Psoas muscle (tissue), 8 donors: ENCODE data around the gene GABPB2. TPM values are rescaled to one million over a fixed set of nuclear protein-coding genes. Genes with fewer than 3 reads are reported as not detected.
A peak's percentile ranks its signal among the peaks of the same experiment; 100 is the strongest.

Experiments
- ATAC-seq, 4 donors: fragments of 200-7000 bp; cut with Tn5 transposase; one replicate each; pipeline ENCODE4 v1.9.1; 2020; ENCODE audit warnings: moderate library complexity in 3 of 4, mild to moderate bottlenecking in 2 of 4
- DNase-seq, 2 donors: peaks; one replicate each; pipeline ENCODE4 v3.0.0-alpha.2; 2020
- H3K27ac ChIP-seq: fragments of 200-600 bp; one replicate; pipeline ENCODE4 v1.8.0; 2022
- H3K27me3 ChIP-seq, 3 donors: fragments of 200-600 bp in 1 of 3; one replicate each; pipeline versions ENCODE4 v1.6.1 to v1.8.0; 2013 to 2022; ENCODE audit warnings: low read length in 2 of 3, mild to moderate bottlenecking in 2 of 3, moderate library complexity in 1 of 3; ENCODE audit not compliant: insufficient read depth in 3 of 3
- H3K36me3 ChIP-seq, 2 donors: fragments of 200-600 bp in 1 of 2; one replicate each; pipeline versions ENCODE4 v1.6.1 to v1.8.0; 2013 to 2022; ENCODE audit warnings: low read depth in 1 of 2, mild to moderate bottlenecking in 1 of 2, moderate library complexity in 1 of 2; ENCODE audit not compliant: insufficient read depth in 1 of 2
- H3K4me1 ChIP-seq: fragments of 200-600 bp; one replicate; pipeline ENCODE4 v1.8.0; 2022
- H3K4me3 ChIP-seq: fragments of 200-600 bp; one replicate; pipeline ENCODE4 v1.8.0; 2022; ENCODE audit warnings: mild to moderate bottlenecking
- H3K9me3 ChIP-seq: fragments of 200-600 bp; one replicate; pipeline ENCODE4 v1.8.0; 2022
- WGBS, 3 donors: extraction: QIAGEN DNeasy Blood & Tissue Kit; methylation state at CpG; one replicate each; pipeline versions ENCODE4 v1.1.6 to v1.1.7; 2013; 5-methylcytosine and 5-hydroxymethylcytosine counted together
- intact Hi-C, 2 donors: fragments of 100-400 bp; cut with DNase I; formaldehyde crosslinking; loops; one replicate each; pipeline versions ENCODE4 v1.11.0 to v1.14.2; 2022
- polyA plus RNA-seq, 3 donors: library from polyadenylated mRNA; stranded (reverse); fragments of 200-250 nt; gene quantifications; one replicate each; pipeline ENCODE4 v1.2.3, GENCODE V29; 2013
- total RNA-seq, 4 donors: library from RNA; stranded (reverse); fragmentation: NEBNext Ultra II Directional in 2 of 4; extraction: Animal tissue kit (Norgen Biotek cat#: 25700) in 2 of 4; gene quantifications; one replicate each; pipeline versions ENCODE4 v1.2.1 to v1.2.4, GENCODE V29; 2021 to 2023
- TF ChIP-seq, protein P1 (sequence below): fragments of 200-600 bp; IDR thresholded peaks from one replicate; pipeline ENCODE4 v1.8.0; 2022; ENCODE audit warnings: antibody characterized with exemption
- donor health status: healthy with polysubstance abuse.
- donor health status: DM: no; HTN: no; CAD: no; lungs with moderate emphysema.
- donor health status: Bipolar disorder and iron deficiency.
- donor health status: healthy.
- donor health status: DM: yes; HTN: yes; CAD: no.
- donor health status: DM: no; HTN: no; CAD: no.
- donor health status: DM: no; HTN: no; CAD: no.
- donor health status: DM: yes; HTN: yes; CAD: no.

The GABPB2 gene
- total and polyA plus RNA-seq, 7 donors, result 2.6 to 15.9 (median 8.2) TPM

DNA sequence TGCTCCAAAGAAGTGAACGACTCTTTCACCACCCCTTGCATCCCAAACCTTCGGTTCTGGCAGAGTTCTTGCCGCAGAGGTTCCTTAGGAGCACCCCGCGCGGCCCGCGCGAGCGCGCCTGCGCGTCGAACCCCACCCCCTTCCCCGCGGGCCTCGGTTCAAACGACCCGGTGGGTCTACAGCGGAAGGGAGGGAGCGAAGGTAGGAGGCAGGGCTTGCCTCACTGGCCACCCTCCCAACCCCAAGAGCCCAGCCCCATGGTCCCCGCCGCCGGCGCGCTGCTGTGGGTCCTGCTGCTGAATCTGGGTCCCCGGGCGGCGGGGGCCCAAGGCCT lies 23.0 kb upstream of the GABPB2 start, which contains the start of gene C1orf56:
C1orf56 (plus strand) TSS at position 161 of the 334 bp plus-strand sequence; CDS start at position 258, 97 bp downstream.
- H3K36me3 ChIP-seq, result peaks cover 7 to 33% of the 10 kb centered on the region in 2 donors
- 0 to 1% (median 0%) methylated on average over 25 to 29 of the region's 29 CpGs for WGBS, 3 donors
- intact Hi-C loops, result no loop called here
- H3K9me3 ChIP-seq, result no peaks in the 10 kb centered on the region
- DNase-seq, result peak; percentile 70 to 84
- peaks cover 18% of the 10 kb centered on the region for H3K4me1 ChIP-seq
- TF ChIP-seq, protein P1, sequence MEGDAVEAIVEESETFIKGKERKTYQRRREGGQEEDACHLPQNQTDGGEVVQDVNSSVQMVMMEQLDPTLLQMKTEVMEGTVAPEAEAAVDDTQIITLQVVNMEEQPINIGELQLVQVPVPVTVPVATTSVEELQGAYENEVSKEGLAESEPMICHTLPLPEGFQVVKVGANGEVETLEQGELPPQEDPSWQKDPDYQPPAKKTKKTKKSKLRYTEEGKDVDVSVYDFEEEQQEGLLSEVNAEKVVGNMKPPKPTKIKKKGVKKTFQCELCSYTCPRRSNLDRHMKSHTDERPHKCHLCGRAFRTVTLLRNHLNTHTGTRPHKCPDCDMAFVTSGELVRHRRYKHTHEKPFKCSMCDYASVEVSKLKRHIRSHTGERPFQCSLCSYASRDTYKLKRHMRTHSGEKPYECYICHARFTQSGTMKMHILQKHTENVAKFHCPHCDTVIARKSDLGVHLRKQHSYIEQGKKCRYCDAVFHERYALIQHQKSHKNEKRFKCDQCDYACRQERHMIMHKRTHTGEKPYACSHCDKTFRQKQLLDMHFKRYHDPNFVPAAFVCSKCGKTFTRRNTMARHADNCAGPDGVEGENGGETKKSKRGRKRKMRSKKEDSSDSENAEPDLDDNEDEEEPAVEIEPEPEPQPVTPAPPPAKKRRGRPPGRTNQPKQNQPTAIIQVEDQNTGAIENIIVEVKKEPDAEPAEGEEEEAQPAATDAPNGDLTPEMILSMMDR, result no peak
- peak within 1 kb of the TSS; percentile 87 for H3K27ac ChIP-seq
- ATAC-seq, result peak; percentile 65 to 86 (median 75)
- no peaks in the 10 kb centered on the region for H3K27me3 ChIP-seq
- H3K4me3 ChIP-seq, result peak within 1 kb of the TSS; percentile 89

- Histone ChIP-seq H3K36me3 (peaks cover 9 to 38% of the 10 kb centered on the region in 2 donors), H3K4me3 (peak overlapping the region; percentile 89), H3K27me3 (no peaks in the 10 kb centered on the region), H3K9me3 (no peaks in the 10 kb centered on the region), H3K27ac (peak overlapping the region; percentile 87), H3K4me1 (peaks cover 18% of the 10 kb centered on the region)
- intact Hi-C loops, result no loop called here
- TF ChIP-seq, protein P1, result peak; percentile 52
- peak; percentile 72 to 87 for DNase-seq
- peak; percentile 83 to 90 (median 86) for ATAC-seq
- WGBS, 3 donors, result 0 to 1% (median 1%) methylated on average over 48 of the region's 48 CpGs
These were observed 22.5 kb upstream of the GABPB2 start for GRCh38 chr1:151047925-151048644.

GRCh38 chr1:151048645-151049032 lies 21.9 kb upstream of the GABPB2 start:
- H3K4me3 ChIP-seq, result peak overlapping the region; percentile 89
- no peaks in the 10 kb centered on the region for H3K27me3 ChIP-seq
- H3K27ac ChIP-seq, result peak overlapping the region; percentile 87
- intact Hi-C loops, result no loop called here
- H3K4me1 ChIP-seq, result peaks cover 18% of the 10 kb centered on the region
- DNase-seq (no peak), ATAC-seq (no peak)
- WGBS, 3 donors, result 1 to 15% (median 5%) methylated on average over 3 of the region's 3 CpGs
- H3K36me3 ChIP-seq, result peaks cover 8 to 44% of the 10 kb centered on the region in 2 donors
- no peaks in the 10 kb centered on the region for H3K9me3 ChIP-seq
- TF ChIP-seq, protein P1, result no peak

- Histone ChIP-seq H3K36me3 (peaks cover 7 to 52% of the 10 kb centered on the region in 2 donors), H3K27ac (peak overlapping the region; percentile 31), H3K27me3 (no peaks in the 10 kb centered on the region), H3K4me3 (peak overlapping the region; percentile 89), H3K4me1 (peaks cover 18% of the 10 kb centered on the region), H3K9me3 (no peaks in the 10 kb centered on the region)
- DNase-seq, result no peak
- intact Hi-C loops, result no loop called here
- no peak for ATAC-seq
- WGBS, 3 donors, result 84 to 93% (median 86%) methylated on average over 5 of the region's 5 CpGs
- TF ChIP-seq, protein P1, result no peak
These were observed 21.1 kb upstream of the GABPB2 start for GRCh38 chr1:151049458-151049857.
